ENCODE results near the gene DNAJB6.

DNA sequence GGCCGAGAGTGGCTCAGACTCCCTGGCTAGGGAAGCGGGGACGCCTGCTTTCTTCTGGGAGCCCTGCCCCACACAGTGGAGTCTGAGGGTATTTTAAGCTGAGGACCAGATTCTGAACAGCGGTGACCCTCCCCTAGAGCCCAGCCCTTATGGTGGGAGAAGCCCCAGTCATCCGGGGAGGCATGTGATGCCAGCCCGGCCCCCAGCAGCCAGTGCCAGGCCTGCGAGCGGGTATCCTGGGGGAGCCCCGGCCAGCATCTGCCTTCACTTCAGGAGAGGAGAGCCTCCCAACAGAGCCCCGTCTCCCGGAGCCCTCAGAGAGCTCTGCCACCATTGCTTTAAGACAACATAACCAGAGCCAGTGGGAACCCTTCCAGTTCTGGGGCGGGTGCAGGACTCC is 41.5 kb upstream of the DNAJB6 start:
- TF ChIP-seq MAZ (IDR thresholded peaks at IDR 0.05; ENCODE audit: borderline replicate concordance, low read depth, low read length): no peak
- TF ChIP-seq, protein P1, sequence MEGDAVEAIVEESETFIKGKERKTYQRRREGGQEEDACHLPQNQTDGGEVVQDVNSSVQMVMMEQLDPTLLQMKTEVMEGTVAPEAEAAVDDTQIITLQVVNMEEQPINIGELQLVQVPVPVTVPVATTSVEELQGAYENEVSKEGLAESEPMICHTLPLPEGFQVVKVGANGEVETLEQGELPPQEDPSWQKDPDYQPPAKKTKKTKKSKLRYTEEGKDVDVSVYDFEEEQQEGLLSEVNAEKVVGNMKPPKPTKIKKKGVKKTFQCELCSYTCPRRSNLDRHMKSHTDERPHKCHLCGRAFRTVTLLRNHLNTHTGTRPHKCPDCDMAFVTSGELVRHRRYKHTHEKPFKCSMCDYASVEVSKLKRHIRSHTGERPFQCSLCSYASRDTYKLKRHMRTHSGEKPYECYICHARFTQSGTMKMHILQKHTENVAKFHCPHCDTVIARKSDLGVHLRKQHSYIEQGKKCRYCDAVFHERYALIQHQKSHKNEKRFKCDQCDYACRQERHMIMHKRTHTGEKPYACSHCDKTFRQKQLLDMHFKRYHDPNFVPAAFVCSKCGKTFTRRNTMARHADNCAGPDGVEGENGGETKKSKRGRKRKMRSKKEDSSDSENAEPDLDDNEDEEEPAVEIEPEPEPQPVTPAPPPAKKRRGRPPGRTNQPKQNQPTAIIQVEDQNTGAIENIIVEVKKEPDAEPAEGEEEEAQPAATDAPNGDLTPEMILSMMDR (conservative IDR thresholded peaks at IDR 0.05; ENCODE audit: low read depth, low read length): no peak
- no peak for TF ChIP-seq NFE2L2 (IDR thresholded peaks at IDR 0.05; ENCODE audit: low read depth, low read length)

All from IMR-90 (cell line).